GM12878 (cell line): ENCODE measurements around the gene SELENOW.

ENCODE experiments used
- RAD21 ChIP-seq: IDR thresholded peaks from 2 replicates; pipeline ENCODE4 v1.6.1; 2011; ENCODE audit warnings: mild to moderate bottlenecking, low read depth, low read length, moderate library complexity; ENCODE audit not compliant: insufficient read depth
- REST ChIP-seq: IDR thresholded peaks from 2 replicates; pipeline ENCODE4 v1.6.1; 2012; ENCODE audit warnings: mild to moderate bottlenecking, low read depth, low read length
- STAT1 ChIP-seq: fragments of 450-650 bp; conservative IDR thresholded peaks from 2 replicates; pipeline ENCODE4 v1.6.1; 2014; ENCODE audit warnings: antibody characterized with exemption, mild to moderate bottlenecking
- TF ChIP-seq, protein P1 (sequence below): fragments of 150-350 bp; IDR thresholded peaks from 2 replicates; pipeline ENCODE4 v1.6.1; 2016; ENCODE audit warnings: low read depth, low read length

GRCh38 chr19:47742634-47743033, 35.9 kb upstream of the SELENOW start:
- TF ChIP-seq, protein P1, sequence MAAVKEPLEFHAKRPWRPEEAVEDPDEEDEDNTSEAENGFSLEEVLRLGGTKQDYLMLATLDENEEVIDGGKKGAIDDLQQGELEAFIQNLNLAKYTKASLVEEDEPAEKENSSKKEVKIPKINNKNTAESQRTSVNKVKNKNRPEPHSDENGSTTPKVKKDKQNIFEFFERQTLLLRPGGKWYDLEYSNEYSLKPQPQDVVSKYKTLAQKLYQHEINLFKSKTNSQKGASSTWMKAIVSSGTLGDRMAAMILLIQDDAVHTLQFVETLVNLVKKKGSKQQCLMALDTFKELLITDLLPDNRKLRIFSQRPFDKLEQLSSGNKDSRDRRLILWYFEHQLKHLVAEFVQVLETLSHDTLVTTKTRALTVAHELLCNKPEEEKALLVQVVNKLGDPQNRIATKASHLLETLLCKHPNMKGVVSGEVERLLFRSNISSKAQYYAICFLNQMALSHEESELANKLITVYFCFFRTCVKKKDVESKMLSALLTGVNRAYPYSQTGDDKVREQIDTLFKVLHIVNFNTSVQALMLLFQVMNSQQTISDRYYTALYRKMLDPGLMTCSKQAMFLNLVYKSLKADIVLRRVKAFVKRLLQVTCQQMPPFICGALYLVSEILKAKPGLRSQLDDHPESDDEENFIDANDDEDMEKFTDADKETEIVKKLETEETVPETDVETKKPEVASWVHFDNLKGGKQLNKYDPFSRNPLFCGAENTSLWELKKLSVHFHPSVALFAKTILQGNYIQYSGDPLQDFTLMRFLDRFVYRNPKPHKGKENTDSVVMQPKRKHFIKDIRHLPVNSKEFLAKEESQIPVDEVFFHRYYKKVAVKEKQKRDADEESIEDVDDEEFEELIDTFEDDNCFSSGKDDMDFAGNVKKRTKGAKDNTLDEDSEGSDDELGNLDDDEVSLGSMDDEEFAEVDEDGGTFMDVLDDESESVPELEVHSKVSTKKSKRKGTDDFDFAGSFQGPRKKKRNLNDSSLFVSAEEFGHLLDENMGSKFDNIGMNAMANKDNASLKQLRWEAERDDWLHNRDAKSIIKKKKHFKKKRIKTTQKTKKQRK: no peak
- no peak for TF ChIP-seq REST
- no peak for TF ChIP-seq RAD21
- no peak for TF ChIP-seq STAT1
